HG02798 (cell line): ENCODE results near the gene INTU.

ENCODE experiments used
- ATAC-seq: cut with Tn5 transposase; IDR thresholded peaks from one replicate; pipeline ENCODE4 v1.9.1; 2021; ENCODE audit warnings: mild to moderate bottlenecking; ENCODE audit not compliant: unreplicated experiment, poor library complexity

Gene INTU

GRCh38 chr4:127734976-127735375 is 102.2 kb downstream of the INTU start:
- no peak for ATAC-seq

DNA sequence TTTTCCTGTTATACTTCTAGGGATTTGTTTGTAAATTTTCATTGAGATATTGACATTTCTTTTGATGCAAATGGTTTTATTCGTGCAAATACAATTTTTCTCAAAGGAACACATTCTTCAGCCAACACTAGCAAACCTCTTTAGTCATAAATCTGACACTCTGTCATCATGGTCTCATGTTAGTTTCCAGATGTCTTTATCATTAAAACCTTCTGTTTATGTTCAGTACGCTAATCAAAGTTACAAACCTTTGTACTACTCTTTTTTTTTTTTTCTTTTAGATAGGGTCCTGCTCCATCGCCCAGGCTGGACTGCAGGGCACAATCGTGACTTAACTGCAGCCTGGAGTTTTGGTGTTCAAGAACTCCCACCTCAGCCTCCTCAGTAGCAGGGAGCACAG is 104.5 kb downstream of the INTU start:
- no peak for ATAC-seq

- no peak for ATAC-seq
Observed at GRCh38 chr4:127741247-127741646, 108.5 kb downstream of the INTU start.

DNA sequence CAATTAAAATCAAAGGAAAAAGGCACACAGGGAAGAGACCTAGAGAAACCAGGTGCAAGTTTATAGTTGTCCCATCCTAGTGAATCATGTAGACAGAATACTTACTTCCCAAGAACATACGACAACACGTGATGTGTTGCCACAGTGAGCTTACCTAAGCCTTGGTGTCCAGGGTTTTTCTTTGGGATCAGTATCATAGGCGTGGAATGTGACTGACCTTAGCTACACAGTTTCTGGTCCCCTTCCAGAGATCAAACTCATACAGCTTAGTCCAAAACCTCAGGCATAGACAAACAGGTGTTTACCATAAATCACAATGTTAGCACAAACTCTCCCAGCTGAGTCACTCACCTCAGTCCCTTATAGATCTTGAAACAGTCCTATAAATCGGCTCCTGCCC is 115.1 kb downstream of the INTU start:
- ATAC-seq: no peak

DNA sequence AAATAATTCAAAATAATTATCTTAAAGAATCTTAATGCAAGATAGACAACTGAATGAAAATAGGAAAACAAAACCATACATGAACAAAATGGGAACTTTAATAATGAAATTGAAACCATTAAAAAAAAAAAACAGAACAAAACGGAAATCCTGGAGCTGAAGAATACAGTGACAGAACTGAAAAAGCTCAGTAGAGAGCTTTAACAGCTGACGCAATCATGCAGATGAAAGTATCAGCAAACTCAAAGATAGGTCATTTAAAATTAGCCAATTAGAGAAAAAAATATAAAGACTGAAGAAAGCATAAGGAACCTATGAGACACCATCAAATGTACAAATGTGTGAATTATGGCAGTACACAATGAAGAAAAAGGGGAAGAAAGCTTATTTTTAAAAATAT is 116.2 kb downstream of the INTU start:
- ATAC-seq: no peak

DNA sequence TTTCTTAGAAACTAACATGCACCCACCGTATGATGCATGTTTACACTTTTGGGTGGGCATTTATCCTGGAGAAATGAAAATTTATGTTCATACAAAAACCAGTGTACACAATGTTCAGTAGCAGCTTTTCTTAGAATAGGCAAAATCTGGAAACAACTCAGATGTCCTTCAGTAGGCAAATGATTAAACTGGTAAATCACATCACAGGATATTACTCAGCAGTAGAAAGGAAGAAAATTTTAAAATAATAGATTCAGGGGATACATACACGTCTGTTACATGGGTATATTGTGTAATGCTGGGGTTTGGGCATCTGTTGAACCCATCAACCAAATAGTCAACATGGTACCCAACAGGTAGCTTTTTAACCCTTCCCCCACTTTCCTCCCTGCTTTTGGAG is 124.1 kb downstream of the INTU start:
- ATAC-seq: no peak

DNA sequence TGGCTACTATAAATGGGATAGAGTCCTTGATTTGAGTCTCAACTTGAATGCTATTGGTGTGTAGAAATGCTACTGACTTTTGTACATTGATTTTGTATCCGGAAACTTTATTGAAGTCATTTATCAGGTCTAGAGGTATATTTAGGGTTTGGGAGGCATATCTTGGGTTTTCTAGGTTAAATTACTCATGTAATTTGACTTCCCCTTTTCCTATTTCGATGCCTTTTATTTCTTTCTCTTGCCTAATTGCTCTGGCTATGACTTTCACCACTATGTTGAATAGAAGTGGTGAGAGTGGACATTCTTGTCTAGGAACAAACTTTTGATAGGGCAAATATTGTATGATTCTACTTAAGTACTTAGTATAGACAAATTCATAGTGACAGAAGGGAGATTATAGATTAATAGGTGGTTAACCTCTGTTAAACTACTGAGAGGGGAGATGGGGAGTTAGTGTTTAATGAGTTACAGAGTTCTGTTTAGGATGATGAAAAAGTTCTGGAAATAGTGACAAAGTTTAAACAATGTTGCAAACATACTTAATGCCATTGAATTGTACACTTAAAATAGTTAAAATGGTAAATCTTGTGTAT is 126.6 kb downstream of the INTU start:
- ATAC-seq: peak; percentile 68

DNA sequence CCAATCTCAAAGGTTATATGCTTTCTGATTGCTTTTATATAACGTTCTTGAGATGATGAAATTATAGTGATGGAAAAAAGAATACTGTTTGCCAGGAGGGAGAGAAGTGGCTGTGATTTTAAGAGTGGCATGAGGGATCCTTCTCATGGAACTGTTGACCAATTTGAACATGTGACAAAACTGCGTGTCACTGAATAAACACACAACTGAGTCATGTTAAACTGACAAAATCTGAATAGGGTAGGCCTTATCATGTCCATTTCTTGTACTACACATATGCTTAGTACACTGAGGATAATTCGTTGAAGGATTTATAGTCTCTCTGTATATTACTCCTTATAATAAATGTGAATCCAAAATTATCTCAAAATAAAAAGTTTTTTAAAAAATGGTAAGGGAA is 127.1 kb downstream of the INTU start:
- peak; percentile 20 for ATAC-seq

DNA sequence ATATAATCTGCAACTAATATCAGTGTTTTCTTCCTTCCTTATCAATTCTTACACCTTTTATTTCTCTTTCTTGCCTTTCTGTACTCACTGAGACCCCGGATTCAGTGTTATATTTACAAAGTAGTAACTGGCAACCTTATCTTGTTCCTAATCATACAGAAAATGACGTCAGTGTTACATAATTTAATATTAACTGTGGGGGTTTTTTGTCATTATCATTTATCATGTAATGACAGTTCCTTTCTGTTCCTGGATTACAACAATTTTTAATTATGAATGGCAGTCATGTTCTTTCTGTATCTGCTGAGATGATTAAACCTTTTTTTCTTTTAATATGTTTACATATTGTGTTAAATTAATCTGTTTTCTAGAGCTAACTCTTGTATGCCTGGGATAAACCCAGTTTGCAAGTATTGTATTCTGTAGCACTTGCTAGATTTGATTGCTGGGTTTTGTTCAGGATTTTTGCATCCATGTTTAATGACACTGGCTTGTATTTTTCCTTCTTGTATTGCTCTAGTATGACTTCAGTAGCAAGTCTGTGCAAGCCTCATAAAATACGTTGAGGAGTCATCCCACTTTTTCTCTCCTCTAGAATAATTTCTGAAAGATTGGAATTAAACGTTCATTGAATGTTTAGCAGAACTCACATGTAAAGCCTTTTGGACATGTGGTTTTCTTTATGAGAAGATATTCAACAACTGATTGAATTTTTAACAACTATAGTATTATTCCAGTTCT is 138.9 kb downstream of the INTU start:
- ATAC-seq: no peak

- ATAC-seq: no peak
Observed at GRCh38 chr4:127772769-127773671, 140.3 kb downstream of the INTU start.

GRCh38 chr4:127775843-127776242 is 143.1 kb downstream of the INTU start:
- peak; percentile 49 for ATAC-seq
